ENCODE measurements around the gene AGPAT3.
A peak's percentile ranks its signal among the peaks of the same experiment; 100 is the strongest.
"Not testable (repeated sequence)": the region's sequence is repeated elsewhere in the genome, so short reads cannot be mapped to it uniquely, and the experiment has no call there.

The AGPAT3 gene

GRCh38 chr21:43884012-43884860 is 19.2 kb downstream of the AGPAT3 start:
- peak; percentile 47 for DNase-seq (ENCODE audit: low spot score)

GRCh38 chr21:43884861-43885417 is 19.9 kb downstream of the AGPAT3 start:
- DNase-seq (ENCODE audit: low spot score) = no peak

GRCh38 chr21:43885721-43886120 is 20.7 kb downstream of the AGPAT3 start:
- DNase-seq (ENCODE audit: low spot score) = no peak

- DNase-seq (ENCODE audit: low spot score) = no peak
Observed at GRCh38 chr21:43886565-43886964, 21.5 kb downstream of the AGPAT3 start.

GRCh38 chr21:43889069-43889468 is 24.0 kb downstream of the AGPAT3 start:
- DNase-seq (ENCODE audit: low spot score) = no peak

DNA sequence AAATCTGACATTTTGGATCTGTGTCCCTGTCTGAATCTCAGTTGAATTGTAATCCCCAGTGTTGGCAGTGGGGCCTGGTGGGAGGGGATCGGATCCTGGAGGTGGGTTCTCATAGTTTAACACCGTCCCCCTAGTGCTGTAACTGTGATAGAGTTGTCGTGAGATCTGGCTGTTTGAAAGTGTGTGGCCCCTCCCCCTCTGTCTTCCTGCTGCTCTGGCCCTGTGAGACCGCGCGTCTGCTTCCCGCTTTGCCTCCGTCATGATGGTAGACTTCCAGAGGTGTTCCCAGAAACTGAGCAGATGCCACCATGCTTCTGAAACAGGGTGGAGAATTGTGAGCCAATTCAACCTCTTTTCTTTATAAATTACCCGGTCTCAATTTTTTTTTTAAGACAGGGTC is 25.0 kb downstream of the AGPAT3 start:
- DNase-seq (ENCODE audit: low spot score) = no peak

GRCh38 chr21:43892334-43892733 is 27.3 kb downstream of the AGPAT3 start:
- DNase-seq (ENCODE audit: low spot score) = no peak

DNA sequence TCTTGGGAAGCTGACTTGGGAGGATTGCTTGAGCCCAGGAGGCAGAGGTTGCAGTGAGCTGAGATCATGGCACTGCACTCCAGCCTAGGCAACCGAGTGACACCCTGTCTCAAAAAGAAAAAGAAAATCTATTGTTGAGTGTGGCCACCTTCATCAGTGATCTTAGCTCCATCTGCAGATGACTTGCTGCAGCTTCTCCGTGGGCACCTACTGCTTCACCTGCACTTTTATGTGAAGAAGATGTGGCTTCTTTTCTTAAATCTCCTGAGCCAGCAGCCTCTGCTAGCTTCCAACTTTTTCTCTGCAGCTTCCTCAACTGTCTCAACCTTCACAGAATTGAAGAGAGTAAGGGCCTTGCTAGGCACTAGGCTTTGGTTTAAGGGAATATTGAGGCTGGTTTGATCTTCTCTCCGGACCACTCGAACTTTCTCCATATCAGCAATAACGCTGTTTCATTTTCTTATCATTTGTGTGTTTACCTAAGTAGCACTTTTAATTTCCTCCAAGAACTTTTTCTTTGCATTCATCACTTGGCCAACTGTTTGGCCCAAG is 28.0 kb downstream of the AGPAT3 start:
- DNase-seq (ENCODE audit: low spot score) = no peak

DNA sequence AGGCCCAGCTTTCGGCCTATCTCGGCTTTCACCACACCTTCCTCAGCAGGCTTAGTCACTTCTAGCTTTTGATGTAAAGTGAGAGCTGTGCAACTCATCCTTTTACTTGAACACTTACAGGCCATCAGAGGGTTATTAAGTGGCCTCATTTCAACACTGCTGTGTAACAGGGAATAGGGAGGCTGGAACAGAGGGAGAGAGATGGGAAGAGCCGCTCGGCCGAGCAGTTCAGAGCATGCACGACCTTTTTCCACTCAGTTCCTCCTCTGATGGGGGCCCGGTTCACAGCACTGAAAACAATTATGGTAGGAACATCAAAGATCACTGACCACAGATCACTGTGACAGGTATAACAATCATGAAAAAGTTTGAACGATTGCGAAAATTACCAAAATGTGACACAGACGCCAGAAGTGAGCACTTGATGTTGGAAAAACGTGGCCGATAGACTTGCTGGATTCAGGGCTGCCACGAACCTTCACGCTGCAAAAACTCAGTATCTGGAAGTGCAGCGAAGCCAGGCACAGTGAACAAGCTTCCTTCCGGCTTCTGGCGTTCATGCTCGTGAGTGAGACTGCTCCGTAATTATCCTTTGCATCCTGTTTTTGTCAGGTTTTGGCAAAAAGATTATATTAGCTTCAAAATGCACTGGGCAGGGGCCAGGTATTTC is 28.6 kb downstream of the AGPAT3 start:
- DNase-seq (ENCODE audit: low spot score) = no peak

DNA sequence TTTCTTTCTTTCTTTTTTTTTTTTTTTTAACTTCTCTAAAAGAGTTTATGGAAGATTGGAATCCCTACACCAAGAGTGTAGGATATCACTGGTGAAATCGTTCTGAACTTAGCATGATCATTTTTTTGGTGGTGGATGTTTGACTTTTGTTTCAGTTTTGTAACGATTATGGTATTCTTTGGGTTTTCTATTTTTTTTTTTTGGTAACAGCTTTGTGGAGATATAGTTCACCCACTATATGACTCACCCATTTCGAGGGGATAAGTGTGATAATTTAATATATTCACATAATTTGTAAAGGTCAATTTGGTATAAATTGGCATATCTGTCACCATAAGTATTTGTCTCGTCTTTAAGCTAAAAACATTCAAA is 29.2 kb downstream of the AGPAT3 start:
- no peak for DNase-seq (ENCODE audit: low spot score)

DNA sequence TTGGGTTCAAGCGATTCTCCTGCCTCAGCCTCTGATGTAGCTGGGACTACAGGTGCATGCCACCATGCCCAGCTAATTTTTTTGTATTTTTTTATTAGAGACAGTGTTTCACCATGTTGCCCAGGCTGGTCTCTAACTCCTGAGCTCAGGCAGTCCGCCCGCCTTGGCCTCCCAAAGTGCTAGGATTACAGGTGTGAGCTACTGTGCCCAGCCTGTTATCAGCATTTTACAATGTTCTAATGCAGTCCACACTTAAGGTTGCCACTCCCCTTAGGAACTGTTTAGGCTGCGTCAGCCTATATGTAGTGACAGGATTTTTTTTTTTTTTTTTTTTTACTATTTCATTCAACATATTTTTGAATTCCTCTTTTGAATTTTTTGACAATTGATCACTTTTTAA is 30.2 kb downstream of the AGPAT3 start:
- no peak for DNase-seq (ENCODE audit: low spot score)

- DNase-seq (ENCODE audit: low spot score) = not testable (repeated sequence)
Observed at GRCh38 chr21:43896696-43897299, 31.8 kb downstream of the AGPAT3 start.

DNA sequence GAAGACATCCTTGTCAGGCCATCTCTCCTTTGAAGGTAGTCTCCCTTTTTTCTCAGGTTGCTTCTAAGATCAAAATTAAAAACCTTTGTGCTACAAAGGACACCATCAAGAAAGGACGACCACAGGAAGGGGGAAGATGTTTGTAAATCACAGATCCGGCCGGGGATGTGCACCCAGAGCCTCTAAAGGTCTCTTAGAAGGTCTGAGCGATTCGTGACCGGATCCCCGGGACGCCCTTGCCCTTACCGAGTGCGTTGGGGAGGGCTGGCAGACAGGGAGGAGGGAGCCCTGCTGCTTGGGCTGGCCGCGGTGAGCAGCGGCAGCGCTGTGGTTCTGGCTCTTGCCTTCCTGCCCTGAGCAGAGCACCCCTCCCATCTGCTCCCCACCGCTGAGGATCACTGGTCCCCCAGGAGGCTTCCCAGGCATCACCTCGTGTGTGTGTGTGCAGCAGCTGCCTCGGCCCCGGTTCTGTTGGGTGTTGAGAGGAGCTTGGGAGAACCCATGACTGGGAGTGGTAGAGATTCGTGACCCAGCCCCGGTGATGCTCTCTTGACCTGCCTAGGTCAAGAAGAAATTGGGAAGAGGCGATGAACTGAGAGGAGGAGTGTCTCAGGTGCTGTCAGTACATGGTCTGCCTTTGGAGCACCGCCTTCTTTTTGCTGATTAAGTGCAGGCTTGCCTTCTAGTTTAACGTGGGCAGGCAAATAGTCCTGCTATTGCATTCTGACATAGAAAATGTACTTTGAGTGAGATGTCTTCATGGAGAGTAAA is 34.5 kb downstream of the AGPAT3 start:
- DNase-seq (ENCODE audit: low spot score) = no peak

GRCh38 chr21:43900078-43900385 is 35.0 kb downstream of the AGPAT3 start:
- DNase-seq (ENCODE audit: low spot score) = no peak

DNA sequence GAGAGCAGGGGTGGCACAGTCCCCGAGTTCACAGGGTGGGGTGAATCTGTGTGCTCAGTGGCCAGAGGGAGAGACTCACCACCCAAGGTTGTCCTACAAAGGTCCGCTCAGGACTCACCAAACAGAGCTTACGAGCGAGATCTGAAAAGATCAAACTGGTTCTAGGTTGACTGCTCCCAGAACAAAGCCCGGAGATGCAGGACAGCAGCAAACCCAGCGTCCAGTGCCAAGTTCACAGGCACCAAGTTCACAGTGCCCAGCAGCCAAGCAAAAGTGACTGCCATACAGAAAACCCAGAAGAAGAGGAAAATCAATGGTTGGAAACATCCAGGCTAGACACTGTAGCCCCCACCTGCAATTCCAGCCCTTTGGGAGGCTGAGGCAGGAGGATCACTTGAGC is 35.7 kb downstream of the AGPAT3 start:
- no peak for DNase-seq (ENCODE audit: low spot score)

- DNase-seq (ENCODE audit: low spot score) = no peak
Observed at GRCh38 chr21:43902441-43902840, 37.4 kb downstream of the AGPAT3 start.

- DNase-seq (ENCODE audit: low spot score) = no peak
Observed at GRCh38 chr21:43903451-43904091, 38.5 kb downstream of the AGPAT3 start.

DNA sequence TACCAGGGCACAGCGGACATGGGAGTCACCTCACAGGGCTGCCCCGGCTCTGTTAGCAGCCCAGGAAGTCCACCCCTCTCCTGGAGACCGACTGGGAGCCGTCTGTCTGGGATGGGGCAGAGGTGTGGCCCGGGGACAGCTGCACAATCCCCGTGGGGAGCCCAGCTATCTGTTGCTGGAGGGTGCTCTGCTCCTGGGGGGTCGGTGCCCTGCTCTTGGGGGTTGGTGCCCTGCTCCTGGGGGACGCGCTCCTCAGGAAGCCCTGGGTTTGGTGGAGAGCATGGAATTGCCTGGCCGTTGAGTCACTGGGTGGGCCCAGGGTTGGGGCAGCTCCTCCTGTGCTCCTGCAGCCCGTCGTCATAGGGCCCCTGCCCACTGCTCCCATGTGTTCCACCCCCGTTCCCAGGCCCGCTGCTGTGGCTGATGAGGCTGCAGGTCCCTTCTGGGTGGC is 39.3 kb downstream of the AGPAT3 start:
- no peak for DNase-seq (ENCODE audit: low spot score)

- DNase-seq (ENCODE audit: low spot score) = no peak
Observed at GRCh38 chr21:43905726-43906455, 40.9 kb downstream of the AGPAT3 start.

DNA sequence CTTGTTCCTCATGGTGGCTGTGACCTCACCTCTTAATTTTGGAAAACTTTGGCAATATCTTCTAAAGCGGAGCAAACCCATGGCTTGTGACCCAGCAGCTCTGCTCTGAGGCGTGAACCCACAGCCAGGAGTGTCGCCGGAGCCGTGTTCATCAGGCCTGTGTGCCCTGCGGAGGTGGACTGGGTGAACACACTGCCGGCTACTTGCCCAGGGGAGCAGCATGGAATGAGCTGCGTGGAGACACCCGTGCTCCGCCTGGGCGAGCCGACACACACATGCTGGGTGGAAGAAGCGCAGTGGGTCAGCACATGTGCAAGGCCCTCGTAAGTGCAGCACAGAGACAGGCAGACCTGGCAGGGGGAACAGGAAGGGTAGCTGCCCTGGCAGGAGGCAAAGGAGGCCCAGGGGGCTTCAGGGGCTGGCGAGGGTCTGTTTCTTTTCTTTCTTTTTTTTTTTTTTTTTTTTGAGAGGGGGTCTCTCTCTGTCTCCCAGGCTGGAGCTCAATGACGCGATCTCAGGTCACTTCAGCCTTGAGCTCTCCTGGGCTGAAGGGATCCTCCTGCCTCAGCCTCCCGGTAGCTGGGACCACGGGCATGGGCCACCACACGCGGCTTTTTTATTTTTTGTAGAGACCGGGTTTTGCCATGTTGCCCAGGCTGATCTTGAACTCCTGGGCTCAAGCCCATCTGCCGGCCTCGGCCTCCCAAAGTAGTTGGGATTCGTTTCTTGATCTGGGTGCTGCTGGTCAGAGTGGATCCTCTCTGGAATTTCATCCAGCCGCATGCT is 41.8 kb downstream of the AGPAT3 start:
- no peak for DNase-seq (ENCODE audit: low spot score)
